ENCODE data around the gene SELENOH. TPM values are rescaled to one million over a fixed set of nuclear protein-coding genes. Genes with fewer than 3 reads are reported as not detected.

Gene SELENOH
- total RNA-seq, 1 donor from 2014 or later: 232 TPM

- H3K27me3 Mint-ChIP-seq (ENCODE audit: insufficient read depth): no peaks in the 10 kb centered on the region
- H3K9me3 Mint-ChIP-seq: no peaks in the 10 kb centered on the region
- no peak overlapping the region for H3K4me3 Mint-ChIP-seq
- no peak overlapping the region for H3K27ac Mint-ChIP-seq
- no peaks in the 10 kb centered on the region for H3K36me3 Mint-ChIP-seq (ENCODE audit: low read depth)
- peaks cover 36% of the 10 kb centered on the region for H3K4me1 Mint-ChIP-seq (ENCODE audit: low read depth)
- no peak for DNase-seq (ENCODE audit: low spot score)
- intact Hi-C loops (cut with micrococcal nuclease): no loop called here
These were observed 35.4 kb downstream of the SELENOH start for GRCh38 chr11:57776577-57777210.

- H3K27me3 Mint-ChIP-seq (ENCODE audit: insufficient read depth): no peaks in the 10 kb centered on the region
- no peaks in the 10 kb centered on the region for H3K9me3 Mint-ChIP-seq
- no peak overlapping the region for H3K27ac Mint-ChIP-seq
- intact Hi-C loops (cut with micrococcal nuclease): no loop called here
- H3K36me3 Mint-ChIP-seq (ENCODE audit: low read depth): no peaks in the 10 kb centered on the region
- DNase-seq (ENCODE audit: low spot score): no peak
- H3K4me3 Mint-ChIP-seq: no peak overlapping the region
- peaks cover 30% of the 10 kb centered on the region for H3K4me1 Mint-ChIP-seq (ENCODE audit: low read depth)
These were observed 36.7 kb downstream of the SELENOH start for GRCh38 chr11:57777969-57778317.

DNA sequence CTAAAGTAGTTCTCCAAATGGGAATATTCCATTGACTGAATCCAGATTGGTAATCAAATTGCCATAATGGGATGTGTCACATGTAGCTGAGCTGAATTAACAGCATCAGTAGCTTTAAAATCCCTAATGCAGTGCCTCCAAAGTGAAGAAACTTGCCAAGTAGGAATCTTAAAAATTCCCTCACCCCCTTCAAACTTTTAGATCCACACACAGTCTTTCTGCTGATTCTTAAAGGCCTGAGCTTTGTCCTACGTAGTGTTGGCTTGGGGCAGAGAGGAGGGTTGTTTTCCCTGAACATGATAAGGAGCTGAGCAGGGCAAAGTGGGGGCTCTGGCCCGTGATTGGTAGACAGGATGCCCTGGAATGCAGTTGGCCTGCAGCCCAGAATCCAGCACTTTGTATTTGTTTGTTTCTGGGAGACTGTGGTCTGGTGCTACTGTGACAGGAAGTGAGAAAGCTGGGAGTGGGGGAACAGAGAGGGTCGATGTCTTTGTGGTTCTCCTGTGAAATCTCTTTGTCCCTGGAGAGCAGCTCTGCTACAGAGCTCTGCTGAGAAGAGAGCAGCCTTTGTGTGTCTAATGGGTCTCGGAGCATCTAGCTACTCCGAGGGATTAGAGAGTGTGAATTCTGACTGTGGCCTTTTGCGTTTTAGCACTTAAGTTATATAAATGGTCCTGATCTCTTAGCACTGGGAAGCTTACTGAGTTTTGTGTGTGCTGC is 37.2 kb downstream of the SELENOH start:
- Mint-ChIP-seq H3K9me3 (no peaks in the 10 kb centered on the region), H3K27ac (no peak overlapping the region), H3K4me1 (ENCODE audit: low read depth) (peaks cover 28% of the 10 kb centered on the region), H3K4me3 (no peak overlapping the region), H3K27me3 (ENCODE audit: insufficient read depth) (no peaks in the 10 kb centered on the region), H3K36me3 (ENCODE audit: low read depth) (no peaks in the 10 kb centered on the region)
- intact Hi-C loops (cut with micrococcal nuclease): no loop called here
- no peak for DNase-seq (ENCODE audit: low spot score)

GRCh38 chr11:57779276-57779675 is 38.0 kb downstream of the SELENOH start:
- H3K27ac Mint-ChIP-seq: no peak overlapping the region
- H3K4me1 Mint-ChIP-seq (ENCODE audit: low read depth): peaks cover 28% of the 10 kb centered on the region
- H3K27me3 Mint-ChIP-seq (ENCODE audit: insufficient read depth): no peaks in the 10 kb centered on the region
- no peaks in the 10 kb centered on the region for H3K9me3 Mint-ChIP-seq
- intact Hi-C loops (cut with micrococcal nuclease): no loop called here
- H3K4me3 Mint-ChIP-seq: no peak overlapping the region
- H3K36me3 Mint-ChIP-seq (ENCODE audit: low read depth): no peaks in the 10 kb centered on the region
- DNase-seq (ENCODE audit: low spot score): no peak

GRCh38 chr11:57781529-57781943 is 40.2 kb downstream of the SELENOH start:
- H3K27ac Mint-ChIP-seq: no peak overlapping the region
- H3K9me3 Mint-ChIP-seq: no peaks in the 10 kb centered on the region
- H3K4me1 Mint-ChIP-seq (ENCODE audit: low read depth): peaks cover 22% of the 10 kb centered on the region
- intact Hi-C loops (cut with micrococcal nuclease): no loop called here
- H3K27me3 Mint-ChIP-seq (ENCODE audit: insufficient read depth): no peaks in the 10 kb centered on the region
- no peak for DNase-seq (ENCODE audit: low spot score)
- no peaks in the 10 kb centered on the region for H3K36me3 Mint-ChIP-seq (ENCODE audit: low read depth)
- H3K4me3 Mint-ChIP-seq: no peak overlapping the region

DNA sequence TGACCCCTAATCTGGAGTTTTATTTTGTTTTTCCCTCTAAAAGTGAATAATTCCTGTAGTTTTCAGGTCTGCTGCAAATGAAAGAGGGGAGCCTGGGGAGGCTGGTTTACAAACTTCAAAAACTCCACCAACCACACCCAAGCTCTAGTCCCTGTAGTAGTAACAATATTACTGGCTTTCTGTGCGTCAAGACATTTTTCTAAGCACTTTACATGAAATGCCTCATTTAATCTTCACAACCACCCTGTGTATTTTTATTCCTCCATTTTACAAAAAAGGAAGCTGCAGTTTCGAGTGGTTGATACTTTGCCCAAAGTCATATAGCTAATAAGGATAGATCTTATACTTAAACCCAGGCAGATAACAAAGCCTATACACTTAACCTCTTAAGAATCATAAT is 43.8 kb downstream of the SELENOH start:
- Mint-ChIP-seq H3K36me3 (ENCODE audit: low read depth) (no peaks in the 10 kb centered on the region), H3K27ac (no peak overlapping the region), H3K27me3 (ENCODE audit: insufficient read depth) (no peaks in the 10 kb centered on the region), H3K4me1 (ENCODE audit: low read depth) (peaks cover 25% of the 10 kb centered on the region), H3K9me3 (no peaks in the 10 kb centered on the region), H3K4me3 (no peak overlapping the region)
- DNase-seq (ENCODE audit: low spot score): no peak
- intact Hi-C loops (cut with micrococcal nuclease): no loop called here

- intact Hi-C loops (cut with micrococcal nuclease): no loop called here
- H3K27ac Mint-ChIP-seq: no peak overlapping the region
- peaks cover 30% of the 10 kb centered on the region for H3K4me1 Mint-ChIP-seq (ENCODE audit: low read depth)
- H3K27me3 Mint-ChIP-seq (ENCODE audit: insufficient read depth): no peaks in the 10 kb centered on the region
- no peaks in the 10 kb centered on the region for H3K9me3 Mint-ChIP-seq
- H3K4me3 Mint-ChIP-seq: no peak overlapping the region
- no peak for DNase-seq (ENCODE audit: low spot score)
- no peaks in the 10 kb centered on the region for H3K36me3 Mint-ChIP-seq (ENCODE audit: low read depth)
These were observed 45.1 kb downstream of the SELENOH start for GRCh38 chr11:57786436-57786835.

GRCh38 chr11:57787006-57787604 is 45.8 kb downstream of the SELENOH start:
- H3K4me3 Mint-ChIP-seq: no peak overlapping the region
- H3K4me1 Mint-ChIP-seq (ENCODE audit: low read depth): peaks cover 33% of the 10 kb centered on the region
- H3K27me3 Mint-ChIP-seq (ENCODE audit: insufficient read depth): no peaks in the 10 kb centered on the region
- intact Hi-C loops (cut with micrococcal nuclease): no loop called here
- H3K27ac Mint-ChIP-seq: no peak overlapping the region
- H3K9me3 Mint-ChIP-seq: no peaks in the 10 kb centered on the region
- H3K36me3 Mint-ChIP-seq (ENCODE audit: low read depth): peaks cover 2% of the 10 kb centered on the region
- DNase-seq (ENCODE audit: low spot score): no peak

DNA sequence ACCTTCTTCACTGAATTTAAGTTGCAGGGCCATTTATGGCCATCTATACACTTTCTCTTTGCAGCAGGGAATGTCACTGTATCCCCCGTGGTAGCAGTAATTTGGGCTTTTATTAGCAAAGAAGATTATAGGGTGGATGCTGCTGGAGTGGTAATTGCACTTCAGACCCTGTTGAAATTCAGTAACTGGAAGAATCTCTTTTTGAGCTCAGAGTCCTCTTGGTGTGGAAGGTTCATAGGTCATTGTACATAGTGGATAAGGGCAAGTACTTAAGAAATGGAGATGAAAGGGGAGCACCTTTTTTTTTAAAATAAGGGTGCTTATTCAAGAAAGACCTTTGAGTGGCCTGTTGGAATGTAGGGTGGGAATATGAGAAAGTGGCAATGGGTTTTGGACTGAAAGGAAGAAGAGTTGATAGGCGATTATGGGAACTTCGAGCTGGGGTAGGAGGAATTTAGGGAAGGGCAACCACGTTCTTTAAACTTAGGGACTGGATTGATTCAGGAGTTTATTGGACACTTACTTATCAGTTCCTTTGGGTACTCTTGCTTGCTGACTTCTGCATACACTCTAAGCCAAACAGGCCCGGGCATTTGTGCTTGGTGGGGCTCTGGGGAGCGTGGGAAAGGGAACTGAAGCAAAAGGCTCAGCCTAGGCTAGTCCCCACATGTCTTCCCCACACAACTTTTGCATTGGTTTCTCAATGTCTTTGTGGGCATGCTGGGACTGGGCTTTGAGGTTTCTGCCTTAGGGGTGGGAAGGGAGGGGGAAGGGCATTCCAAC is 46.8 kb downstream of the SELENOH start:
- intact Hi-C loops (cut with micrococcal nuclease): no loop called here
- Mint-ChIP-seq H3K36me3 (ENCODE audit: low read depth) (peaks cover 4% of the 10 kb centered on the region), H3K27me3 (ENCODE audit: insufficient read depth) (peaks cover 1% of the 10 kb centered on the region), H3K4me3 (no peak overlapping the region), H3K9me3 (no peaks in the 10 kb centered on the region), H3K27ac (no peak overlapping the region), H3K4me1 (ENCODE audit: low read depth) (peaks cover 43% of the 10 kb centered on the region)
- DNase-seq (ENCODE audit: low spot score): no peak

DNA sequence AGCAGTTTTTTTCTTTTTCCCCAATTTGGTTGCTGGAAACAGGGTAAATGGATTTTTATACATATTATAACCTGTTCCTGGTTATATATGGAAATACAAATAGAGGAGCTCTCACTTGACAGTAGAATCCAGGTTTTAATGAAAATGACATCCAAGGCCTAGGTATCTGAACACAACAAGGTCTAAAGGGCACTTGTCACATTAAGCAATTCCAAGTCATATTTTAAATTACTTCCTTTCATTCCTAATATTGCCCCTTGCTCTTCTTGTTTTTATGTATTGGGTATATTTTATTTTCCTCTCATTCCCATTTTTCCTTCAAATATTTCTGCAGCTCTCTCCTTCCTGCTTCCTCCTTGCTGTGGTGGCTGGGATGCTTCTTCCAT is 47.4 kb downstream of the SELENOH start:
- H3K27ac Mint-ChIP-seq: no peak overlapping the region
- peaks cover 4% of the 10 kb centered on the region for H3K36me3 Mint-ChIP-seq (ENCODE audit: low read depth)
- DNase-seq (ENCODE audit: low spot score): no peak

GRCh38 chr11:57791321-57792059 is 50.2 kb downstream of the SELENOH start:
- Mint-ChIP-seq H3K27me3 (ENCODE audit: insufficient read depth) (peaks cover 1% of the 10 kb centered on the region), H3K36me3 (ENCODE audit: low read depth) (peaks cover 12% of the 10 kb centered on the region), H3K27ac (no peak overlapping the region), H3K4me1 (ENCODE audit: low read depth) (peaks cover 50% of the 10 kb centered on the region), H3K9me3 (no peaks in the 10 kb centered on the region), H3K4me3 (peak overlapping the region; percentile 53)
- intact Hi-C loops (cut with micrococcal nuclease): loop anchor here (1.0 to 10.0 kb wide), 8 partner anchors 9 to 783 kb away; partner anchors contain the start of genes LPXN, MED19, P2RX3 and SELENOH
- DNase-seq (ENCODE audit: low spot score): no peak

More for the DNA sequence above, 47.4 kb downstream of the SELENOH start:
- Mint-ChIP-seq H3K27me3 (ENCODE audit: insufficient read depth) (peaks cover 1% of the 10 kb centered on the region), H3K4me3 (no peak overlapping the region), H3K4me1 (ENCODE audit: low read depth) (peaks cover 48% of the 10 kb centered on the region), H3K9me3 (no peaks in the 10 kb centered on the region)
- intact Hi-C loops (cut with micrococcal nuclease): no loop called here

- intact Hi-C loops (cut with micrococcal nuclease): loop anchor here (1.0 to 10.0 kb wide), 8 partner anchors 8 to 783 kb away; partner anchors contain the start of genes LPXN, MED19, P2RX3 and SELENOH
- Mint-ChIP-seq H3K36me3 (ENCODE audit: low read depth) (peaks cover 16% of the 10 kb centered on the region), H3K4me3 (peak overlapping the region; percentile 53), H3K4me1 (ENCODE audit: low read depth) (peaks cover 50% of the 10 kb centered on the region), H3K9me3 (no peaks in the 10 kb centered on the region), H3K27ac (peak overlapping the region; percentile 86), H3K27me3 (ENCODE audit: insufficient read depth) (peaks cover 1% of the 10 kb centered on the region)
- peak; percentile 84 for DNase-seq (ENCODE audit: low spot score)
These were observed 50.8 kb downstream of the SELENOH start for GRCh38 chr11:57792060-57792541.
